Mammary epithelial cell (primary cell): Measurements from ENCODE around the gene N4BP2L1.

Experiments used
- CTCF ChIP-seq, 2 donors: IDR thresholded peaks in 1 of 2; conservative IDR thresholded peaks in 1 of 2; 2 replicates each; pipeline ENCODE4 v1.5.1; 2011 to 2012; ENCODE audit warnings: inconsistent platforms in 2 of 2, low read length in 2 of 2, mild to moderate bottlenecking in 2 of 2, control low read depth in 1 of 2, low read depth in 1 of 2; ENCODE audit not compliant: insufficient read depth in 1 of 2; ENCODE audit errors: extremely low read depth in 1 of 2
- EZH2 ChIP-seq: IDR thresholded peaks from 2 replicates; pipeline ENCODE4 v1.6.1; 2012; ENCODE audit warnings: low read length, inconsistent platforms, borderline replicate concordance

- no peak for TF ChIP-seq EZH2
- TF ChIP-seq CTCF (conservative IDR thresholded peaks at IDR 0.05 in 1 of 2, IDR thresholded peaks at IDR 0.05 in 1 of 2; ENCODE audit: extremely low read depth in 1 of 2, insufficient read depth in 1 of 2, low read depth in 1 of 2, low read length in 2 of 2) = no peak
Observed at GRCh38 chr13:32453981-32454380, 26.1 kb upstream of the N4BP2L1 start.
